Gastroesophageal sphincter (tissue), 3 donors: ENCODE data around the gene CSNK1E.

ENCODE experiments used
- CTCF ChIP-seq, 4 experiments: fragments of 200-600 bp in 2 of 4; fragments of 450-650 bp in 2 of 4; sonication (generic) in 1 of 4; IDR thresholded peaks; one replicate each; pipeline ENCODE4 v1.5.1; 2017 to 2019; ENCODE audit warnings: antibody characterized with exemption in 4 of 4, mild to moderate bottlenecking in 2 of 4, moderate library complexity in 2 of 4
- EP300 ChIP-seq: sonication (generic); formaldehyde crosslinking; IDR thresholded peaks from one replicate; pipeline ENCODE4 v1.6.1; 2017; ENCODE audit warnings: antibody characterized with exemption, mild to moderate bottlenecking

GRCh38 chr22:38271101-38271500 is 46.1 kb downstream of the CSNK1E start:
- TF ChIP-seq CTCF (IDR thresholded peaks at IDR 0.05) (no peak), EP300 (no peak)
